OCI-LY1 (cell line): ENCODE data around the gene PDE2A.

ENCODE experiments used
- H2AFZ ChIP-seq: fragments of 200-600 bp; sonication (generic), shearing (Covaris generic); 2 replicates; pipeline ENCODE4 v1.6.0; 2014; ENCODE audit warnings: antibody characterized with exemption, mild to moderate bottlenecking, low read length
- H3F3A ChIP-seq: fragments of 200-600 bp; sonication (generic), shearing (Covaris generic); 2 replicates; pipeline ENCODE4 v1.6.0; 2014; ENCODE audit warnings: mild to moderate bottlenecking, antibody characterized with exemption, low read length, moderate library complexity; ENCODE audit not compliant: insufficient read depth
- H3K27ac ChIP-seq: fragments of 200-600 bp; sonication (generic); 2 replicates; pipeline ENCODE4 v1.5.1; 2014; ENCODE audit warnings: low read length, mixed run types, mild to moderate bottlenecking, low read depth; ENCODE audit not compliant: poor library complexity, severe bottlenecking
- H3K27me3 ChIP-seq: fragments of 200-600 bp; sonication (generic); 2 replicates; pipeline ENCODE4 v1.6.0; 2014; ENCODE audit warnings: antibody characterized with exemption, mild to moderate bottlenecking, low read length, moderate library complexity; ENCODE audit not compliant: insufficient read depth
- H3K36me3 ChIP-seq: fragments of 200-600 bp; sonication (generic); 2 replicates; pipeline ENCODE4 v1.6.1; 2014; ENCODE audit warnings: mild to moderate bottlenecking, antibody characterized with exemption, low read length, moderate library complexity, mixed read lengths; ENCODE audit not compliant: insufficient read depth
- H3K4me1 ChIP-seq: fragments of 200-600 bp; sonication (generic); 2 replicates; pipeline ENCODE4 v1.5.1; 2014; ENCODE audit warnings: mild to moderate bottlenecking, low read length, moderate library complexity; ENCODE audit not compliant: insufficient read depth, severe bottlenecking
- H3K4me2 ChIP-seq: fragments of 200-600 bp; sonication (generic), shearing (Covaris generic); 2 replicates; pipeline ENCODE4 v1.6.1; 2014; ENCODE audit warnings: low read length
- H3K4me3 ChIP-seq: fragments of 200-600 bp; sonication (generic); 2 replicates; pipeline ENCODE4 v1.5.1; 2014; ENCODE audit warnings: low read length, low read depth, mild to moderate bottlenecking, mixed read lengths; ENCODE audit not compliant: poor library complexity, severe bottlenecking
- H3K79me2 ChIP-seq: fragments of 200-600 bp; shearing (Covaris generic); 2 replicates; pipeline ENCODE4 v1.6.1; 2016; ENCODE audit warnings: mixed run types, low read length, mixed read lengths; ENCODE audit not compliant: insufficient read depth
- H3K9ac ChIP-seq: fragments of 200-600 bp; sonication (generic), shearing (Covaris generic); 2 replicates; pipeline ENCODE4 v1.6.1; 2014; ENCODE audit warnings: mild to moderate bottlenecking, low read length, mixed read lengths
- H3K9me2 ChIP-seq: fragments of 200-600 bp; sonication (generic), shearing (Covaris generic); 2 replicates; pipeline ENCODE4 v1.6.1; 2014; ENCODE audit warnings: low read depth, mild to moderate bottlenecking, low read length, mixed read lengths
- H3K9me3 ChIP-seq: fragments of 200-600 bp; shearing (Covaris generic); 2 replicates; pipeline ENCODE4 v1.6.1; 2014; ENCODE audit warnings: low read length, mixed read lengths
- H4K20me1 ChIP-seq: fragments of 200-600 bp; sonication (generic), shearing (Covaris generic); 2 replicates; pipeline ENCODE4 v1.6.0; 2016; ENCODE audit warnings: mild to moderate bottlenecking, low read length; ENCODE audit not compliant: insufficient read depth
- CTCF ChIP-seq: fragments of 200-600 bp; sonication (generic), shearing (Covaris generic); IDR thresholded peaks from 2 replicates; pipeline ENCODE4 v1.5.1; 2017; ENCODE audit warnings: mild to moderate bottlenecking, antibody characterized with exemption, low read length, moderate library complexity, mixed read lengths
- EZH2 ChIP-seq: fragments of 200-600 bp; sonication (generic), shearing (Covaris generic); IDR thresholded peaks from 2 replicates; pipeline ENCODE4 v1.8.0; 2017; ENCODE audit warnings: borderline replicate concordance, mixed run types, mild to moderate bottlenecking, antibody characterized with exemption, low read length, moderate library complexity, mixed read lengths

Gene PDE2A

DNA sequence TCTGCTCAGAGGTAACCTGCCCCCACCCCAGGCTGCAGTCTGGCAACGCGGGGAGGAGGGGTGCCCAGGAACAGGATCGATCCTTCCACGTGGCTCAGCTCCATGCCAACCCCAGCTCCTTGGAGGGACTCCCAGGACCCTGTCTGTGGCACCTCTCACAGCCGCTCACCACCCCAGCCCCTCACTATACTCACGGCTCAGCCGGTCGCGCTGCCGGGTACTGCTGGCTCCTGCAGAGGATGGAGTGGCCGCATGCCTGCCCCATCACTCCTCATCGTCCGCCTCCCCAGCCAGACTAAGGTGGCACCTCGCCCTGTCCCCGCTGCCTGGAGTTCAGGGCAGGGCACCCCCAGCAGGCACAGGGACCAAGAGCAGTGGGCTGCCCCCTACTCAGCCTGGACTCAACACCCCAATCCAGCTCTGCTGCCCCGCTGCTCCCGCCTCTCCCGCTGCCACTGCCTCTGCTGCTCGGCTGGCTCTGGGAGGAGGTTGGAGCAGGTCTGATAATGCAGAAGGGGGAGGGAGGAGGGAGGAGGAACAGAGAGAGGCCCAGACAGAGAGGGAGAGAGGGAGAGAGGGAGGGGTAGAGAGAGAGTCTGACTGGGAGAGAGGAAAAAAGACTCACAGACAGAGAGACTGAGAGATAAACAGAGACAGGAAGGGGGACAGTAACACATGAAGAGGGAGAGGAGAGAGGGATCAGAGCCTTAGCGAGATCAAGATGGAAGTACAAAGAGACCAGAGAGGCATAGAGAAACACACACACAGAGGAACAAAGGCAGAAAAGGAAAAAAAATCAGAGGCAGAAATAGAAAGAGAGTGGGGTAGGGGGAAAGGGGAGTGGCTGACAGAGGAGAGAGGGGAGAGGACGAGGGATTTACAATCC lies at the start of gene PDE2A:
Gene PDE2A (minus strand): TSS at position 480 of the 886 bp plus-strand sequence. CDS start 215 bp downstream, at position 265.
- Histone ChIP-seq H3K4me2 (no peak within 1 kb of the TSS), H3F3A (no peaks in the 10 kb centered on the region), H3K9ac (no peak within 1 kb of the TSS), H2AFZ (no peak within 1 kb of the TSS), H3K79me2 (no peaks in the 10 kb centered on the region), H3K36me3 (no peaks in the 10 kb centered on the region), H3K4me3 (no peak within 1 kb of the TSS), H3K27me3 (peaks cover 12% of the 10 kb centered on the region), H3K9me3 (no peaks in the 10 kb centered on the region), H4K20me1 (no peaks in the 10 kb centered on the region), H3K4me1 (no peaks in the 10 kb centered on the region), H3K9me2 (no peaks in the 10 kb centered on the region), H3K27ac (no peak within 1 kb of the TSS)
- TF ChIP-seq CTCF (no peak), EZH2 (no peak)

DNA sequence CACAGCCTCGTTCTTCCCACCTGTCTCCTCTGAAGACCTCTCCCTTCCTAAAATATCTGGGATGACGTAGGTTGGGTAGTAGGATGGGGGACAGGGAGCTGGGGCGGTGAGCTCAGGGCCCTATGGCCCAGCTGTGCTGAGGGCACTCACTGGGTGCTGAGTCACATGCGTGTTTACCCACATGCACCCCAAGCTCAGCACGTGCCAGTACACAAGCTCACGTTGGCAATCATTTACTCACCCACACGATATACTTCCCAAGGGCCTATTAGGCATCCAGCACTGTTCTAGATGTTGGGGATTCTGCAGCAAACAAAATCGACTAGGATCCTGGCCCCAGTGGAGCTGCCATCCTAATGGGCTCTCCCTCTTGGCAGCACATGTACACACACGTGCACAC lies 49.3 kb upstream of the PDE2A start:
- H3K9me3 ChIP-seq = no peaks in the 10 kb centered on the region
- H3K4me3 ChIP-seq = no peak overlapping the region
- peaks cover 52% of the 10 kb centered on the region for H3K4me1 ChIP-seq
- TF ChIP-seq CTCF (no peak), EZH2 (no peak)
- H3K9me2 ChIP-seq = no peaks in the 10 kb centered on the region
- H3K9ac ChIP-seq = no peak overlapping the region
- H3K36me3 ChIP-seq = peaks cover 12% of the 10 kb centered on the region
- peak overlapping the region; percentile 58 for H3K27ac ChIP-seq
- no peaks in the 10 kb centered on the region for H3F3A ChIP-seq
- no peaks in the 10 kb centered on the region for H3K27me3 ChIP-seq
- H4K20me1 ChIP-seq = no peaks in the 10 kb centered on the region
- no peak overlapping the region for H2AFZ ChIP-seq
- H3K79me2 ChIP-seq = peaks cover 13% of the 10 kb centered on the region; the same call in 1 of the 2 replicates
- no peak overlapping the region for H3K4me2 ChIP-seq

DNA sequence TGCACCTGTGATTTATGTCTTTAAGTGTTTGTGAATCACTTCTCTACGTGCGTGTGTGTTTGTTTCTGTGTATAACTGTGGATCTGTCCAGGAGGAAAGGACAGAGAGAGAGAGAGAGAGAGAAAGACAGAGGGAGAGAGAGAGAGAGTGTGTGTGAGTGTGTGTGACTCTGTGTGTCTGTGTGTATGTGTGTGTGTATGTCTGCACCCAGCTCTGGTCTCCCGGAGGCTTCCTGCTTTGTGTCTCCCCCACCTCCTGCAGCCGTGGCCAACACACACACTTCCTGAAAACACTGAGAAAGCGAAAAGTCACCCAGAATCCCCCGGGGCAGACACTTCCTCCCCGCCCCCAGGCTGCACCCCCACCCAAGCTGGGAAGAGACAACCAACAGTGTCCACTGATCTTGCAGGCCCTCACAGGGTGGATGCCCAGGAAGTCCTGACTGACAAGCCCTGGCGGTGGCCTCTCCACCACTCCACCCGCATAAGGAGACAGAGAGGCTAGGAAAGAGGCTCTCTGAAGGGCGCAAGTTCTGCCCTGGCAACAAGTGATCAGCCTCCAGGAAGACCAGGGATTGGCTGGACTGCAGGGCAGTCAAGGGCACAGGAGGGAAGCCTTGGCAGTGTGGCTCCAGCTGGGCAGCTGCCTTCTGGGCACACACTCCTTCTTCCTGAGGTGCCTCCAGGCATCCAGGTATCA lies 48.0 kb upstream of the PDE2A start:
- H3K27ac ChIP-seq = peak overlapping the region; percentile 73

More for the DNA sequence above, 48.0 kb upstream of the PDE2A start:
- Histone ChIP-seq H3K27me3 (no peaks in the 10 kb centered on the region), H3K9me3 (no peaks in the 10 kb centered on the region), H3K4me3 (peak overlapping the region; percentile 71), H3K36me3 (peaks cover 12% of the 10 kb centered on the region), H3K79me2 (peaks cover 13% of the 10 kb centered on the region; the same call in 1 of the 2 replicates), H3K4me2 (peak overlapping the region; percentile 92), H4K20me1 (no peaks in the 10 kb centered on the region), H3F3A (no peaks in the 10 kb centered on the region), H3K4me1 (peaks cover 54% of the 10 kb centered on the region), H3K9me2 (no peaks in the 10 kb centered on the region), H2AFZ (no peak overlapping the region), H3K9ac (peak overlapping the region; percentile 82)
- TF ChIP-seq EZH2 (no peak), CTCF (no peak)
